Limb (tissue), 2 donors: ENCODE results near the gene PDE10A.
"Not testable (repeated sequence)": the region's sequence is repeated elsewhere in the genome, so short reads cannot be mapped to it uniquely, and the experiment has no call there.

ENCODE experiments used
- DNase-seq, 2 donors: peaks; one replicate each; pipeline ENCODE4 v3.0.0-alpha.2; 2016; ENCODE audit errors: extremely low spot score in 2 of 2

PDE10A gene

GRCh38 chr6:165626711-165627110 is 36.3 kb downstream of the PDE10A start:
- no peak for DNase-seq

GRCh38 chr6:165624871-165625639 is 38.0 kb downstream of the PDE10A start:
- no peak for DNase-seq

- DNase-seq, result no peak
Observed at GRCh38 chr6:165621940-165622339, 41.1 kb downstream of the PDE10A start.

GRCh38 chr6:165618891-165619290 is 44.1 kb downstream of the PDE10A start:
- DNase-seq, result not testable (repeated sequence)

- DNase-seq, result no peak
Observed at GRCh38 chr6:165618241-165618640, 44.8 kb downstream of the PDE10A start.

GRCh38 chr6:165617528-165617927 is 45.5 kb downstream of the PDE10A start:
- DNase-seq, result no peak

GRCh38 chr6:165616116-165616515 is 46.9 kb downstream of the PDE10A start:
- DNase-seq, result peak in 1 of 2 donors; percentile 57

- DNase-seq, result no peak
Observed at GRCh38 chr6:165615636-165616035, 47.4 kb downstream of the PDE10A start.

- DNase-seq, result no peak
Observed at GRCh38 chr6:165611294-165611693, 51.7 kb downstream of the PDE10A start.

GRCh38 chr6:165608577-165608976 is 54.5 kb downstream of the PDE10A start:
- not testable (repeated sequence) for DNase-seq

GRCh38 chr6:165606740-165607008 is 56.4 kb downstream of the PDE10A start:
- no peak for DNase-seq

GRCh38 chr6:165605901-165606739 is 56.9 kb downstream of the PDE10A start:
- no peak for DNase-seq

- no peak for DNase-seq
Observed at GRCh38 chr6:165605182-165605875, 57.7 kb downstream of the PDE10A start.

GRCh38 chr6:165602291-165602690 is 60.8 kb downstream of the PDE10A start:
- no peak for DNase-seq

GRCh38 chr6:165600606-165601005 is 62.4 kb downstream of the PDE10A start:
- DNase-seq, result no peak

- no peak for DNase-seq
Observed at GRCh38 chr6:165599596-165600487, 63.2 kb downstream of the PDE10A start.

- DNase-seq, result no peak
Observed at GRCh38 chr6:165599121-165599520, 63.9 kb downstream of the PDE10A start.

- no peak for DNase-seq
Observed at GRCh38 chr6:165597821-165598220, 65.2 kb downstream of the PDE10A start.

- no peak for DNase-seq
Observed at GRCh38 chr6:165594584-165595333, 68.3 kb downstream of the PDE10A start.

GRCh38 chr6:165592947-165593346 is 70.1 kb downstream of the PDE10A start:
- DNase-seq, result not testable (repeated sequence)

- DNase-seq, result no peak
Observed at GRCh38 chr6:165588515-165588914, 74.5 kb downstream of the PDE10A start.
